Coronary artery (tissue), 2 donors: Measurements from ENCODE around the gene EYA2.

Source experiments
- DNase-seq: peaks from one replicate; pipeline ENCODE4 v3.0.0-alpha.2; 2017; ENCODE audit warnings: low spot score
- H3K27ac ChIP-seq, 2 donors: fragments of 200-600 bp; sonication (generic); one replicate each; pipeline ENCODE4 v1.5.1; 2016 to 2019
- H3K4me3 ChIP-seq: fragments of 200-600 bp; sonication (generic); 2 replicates; pipeline ENCODE4 v1.5.1; 2016; ENCODE audit warnings: mild to moderate bottlenecking, moderate library complexity
- CTCF ChIP-seq: fragments of 200-600 bp; sonication (generic); IDR thresholded peaks from one replicate; pipeline ENCODE4 v1.5.1; 2019; ENCODE audit warnings: antibody characterized with exemption

EYA2 gene

GRCh38 chr20:46903256-46903655 lies 8.6 kb downstream of the EYA2 start:
- DNase-seq: no peak
- Histone ChIP-seq H3K4me3 (no peak overlapping the region), H3K27ac (no peak overlapping the region)
- TF ChIP-seq CTCF: no peak

- no peak overlapping the region for H3K27ac ChIP-seq
- TF ChIP-seq CTCF: no peak
- no peak overlapping the region for H3K4me3 ChIP-seq
- no peak for DNase-seq
Measured at GRCh38 chr20:46903937-46904336, 9.3 kb downstream of the EYA2 start.

GRCh38 chr20:46905364-46906125 lies 10.9 kb downstream of the EYA2 start:
- DNase-seq: no peak
- Histone ChIP-seq H3K27ac (peak overlapping the region in 1 of 2 donors; percentile 38), H3K4me3 (no peak overlapping the region)
- TF ChIP-seq CTCF: no peak

- no peak overlapping the region for H3K4me3 ChIP-seq
- no peak overlapping the region for H3K27ac ChIP-seq
- no peak for DNase-seq
- TF ChIP-seq CTCF: no peak
Measured at GRCh38 chr20:46913329-46914044, 18.8 kb downstream of the EYA2 start.

- H3K4me3 ChIP-seq: no peak overlapping the region
- no peak for DNase-seq
- H3K27ac ChIP-seq: no peak overlapping the region
- TF ChIP-seq CTCF: no peak
Measured at GRCh38 chr20:46914789-46915379, 20.2 kb downstream of the EYA2 start.

- DNase-seq: no peak
- no peak overlapping the region for H3K27ac ChIP-seq
- no peak overlapping the region for H3K4me3 ChIP-seq
- TF ChIP-seq CTCF: no peak
Measured at GRCh38 chr20:46915575-46916257, 21.1 kb downstream of the EYA2 start.
